WTC11 (cell line): ENCODE data around the gene MGRN1.

Source experiments
- CREB1 ChIP-seq: sonication (generic); formaldehyde crosslinking; IDR thresholded peaks from 2 replicates; pipeline ENCODE4 v1.8.0; 2023; ENCODE audit warnings: mild to moderate bottlenecking, missing genetic modification reagents
- GTF2I ChIP-seq: fragments of 250-450 bp; sonication (Bioruptor Pico); conservative IDR thresholded peaks from 2 replicates; pipeline ENCODE4 v1.4.0; 2021; ENCODE audit warnings: mild to moderate bottlenecking
- SMAD3 ChIP-seq: sonication (generic); formaldehyde crosslinking; IDR thresholded peaks from 2 replicates; pipeline ENCODE4 v1.8.0; 2022; ENCODE audit warnings: missing genetic modification reagents, mild to moderate bottlenecking, borderline replicate concordance
- SP1 ChIP-seq: sonication (generic); formaldehyde crosslinking; conservative IDR thresholded peaks from 2 replicates; pipeline ENCODE4 v1.8.1; 2022; ENCODE audit warnings: missing genetic modification reagents
- TCF7 ChIP-seq: sonication (generic); formaldehyde crosslinking; IDR thresholded peaks from 2 replicates; pipeline ENCODE4 v1.8.0; 2022; ENCODE audit warnings: mild to moderate bottlenecking, low read depth, missing genetic modification reagents, moderate library complexity
- ZNF263 ChIP-seq: sonication (generic); formaldehyde crosslinking; IDR thresholded peaks from 2 replicates; pipeline ENCODE4 v1.8.1; 2022; ENCODE audit warnings: low read depth, mild to moderate bottlenecking, moderate library complexity, missing genetic modification reagents
- TF ChIP-seq, protein P1 (sequence below): sonication (generic); formaldehyde crosslinking; IDR thresholded peaks from 2 replicates; pipeline ENCODE4 v1.8.1; 2023; ENCODE audit warnings: mild to moderate bottlenecking, moderate library complexity, missing genetic modification reagents
- TF ChIP-seq, protein P2 (sequence below): fragments of 250-450 bp; sonication (Bioruptor Pico); conservative IDR thresholded peaks from 2 replicates; pipeline ENCODE4 v1.9.0; 2021; ENCODE audit warnings: mild to moderate bottlenecking
- TF ChIP-seq, protein P3 (sequence below): fragments of 200-600 bp; IDR thresholded peaks from 2 replicates; pipeline ENCODE4 v1.8.0; 2022; ENCODE audit warnings: antibody characterized with exemption
- TF ChIP-seq, protein P4 (sequence below): fragments of 250-450 bp; sonication (Bioruptor Pico); IDR thresholded peaks from 2 replicates; pipeline ENCODE4 v1.9.0; 2021; ENCODE audit warnings: mild to moderate bottlenecking
- TF ChIP-seq, protein P5 (sequence below): sonication (generic); formaldehyde crosslinking; IDR thresholded peaks from 2 replicates; pipeline ENCODE4 v1.8.0; 2023; ENCODE audit warnings: missing genetic modification reagents
- TF ChIP-seq, protein P6 (sequence below): sonication (generic); formaldehyde crosslinking; IDR thresholded peaks from 2 replicates; pipeline ENCODE4 v1.8.1; 2022; ENCODE audit warnings: low read depth, missing genetic modification reagents, borderline replicate concordance

DNA sequence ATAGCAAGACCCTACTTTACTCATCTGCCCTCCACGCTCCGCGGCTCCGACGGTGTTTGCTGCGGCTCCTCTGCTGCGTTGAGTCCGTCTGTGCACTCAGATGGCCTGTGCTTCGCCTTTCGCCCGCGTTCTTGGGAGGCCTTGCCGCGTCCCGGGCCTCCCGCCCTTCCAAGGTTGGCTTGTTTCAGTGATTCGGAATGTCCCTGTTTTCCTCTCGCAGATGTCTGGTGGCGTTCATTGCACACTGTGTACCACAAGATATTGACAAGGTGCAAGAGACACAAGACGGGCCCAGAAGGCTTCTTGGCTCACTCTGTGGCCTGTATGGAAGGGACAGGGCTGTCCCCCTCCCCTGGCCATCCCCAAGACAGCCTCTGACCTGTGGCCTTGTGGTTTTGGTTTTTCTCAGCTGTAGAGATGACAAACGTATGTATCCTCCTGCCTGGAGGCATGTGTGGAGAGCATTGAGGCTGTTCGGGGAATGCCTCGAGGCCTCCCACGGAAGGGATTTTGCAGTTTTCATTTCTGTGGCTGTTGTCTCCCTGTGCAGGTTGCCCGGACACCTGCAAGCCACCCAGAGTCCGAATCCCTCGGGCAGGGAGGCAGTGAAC is 15.4 kb downstream of the MGRN1 start:
- TF ChIP-seq ZNF263 (no peak), TCF7 (no peak), GTF2I (CRISPR knock-in tag) (no peak), SP1 (CRISPR knock-in tag) (no peak), CREB1 (CRISPR knock-in tag) (no peak), SMAD3 (CRISPR knock-in tag) (no peak)
- TF ChIP-seq, protein P1, sequence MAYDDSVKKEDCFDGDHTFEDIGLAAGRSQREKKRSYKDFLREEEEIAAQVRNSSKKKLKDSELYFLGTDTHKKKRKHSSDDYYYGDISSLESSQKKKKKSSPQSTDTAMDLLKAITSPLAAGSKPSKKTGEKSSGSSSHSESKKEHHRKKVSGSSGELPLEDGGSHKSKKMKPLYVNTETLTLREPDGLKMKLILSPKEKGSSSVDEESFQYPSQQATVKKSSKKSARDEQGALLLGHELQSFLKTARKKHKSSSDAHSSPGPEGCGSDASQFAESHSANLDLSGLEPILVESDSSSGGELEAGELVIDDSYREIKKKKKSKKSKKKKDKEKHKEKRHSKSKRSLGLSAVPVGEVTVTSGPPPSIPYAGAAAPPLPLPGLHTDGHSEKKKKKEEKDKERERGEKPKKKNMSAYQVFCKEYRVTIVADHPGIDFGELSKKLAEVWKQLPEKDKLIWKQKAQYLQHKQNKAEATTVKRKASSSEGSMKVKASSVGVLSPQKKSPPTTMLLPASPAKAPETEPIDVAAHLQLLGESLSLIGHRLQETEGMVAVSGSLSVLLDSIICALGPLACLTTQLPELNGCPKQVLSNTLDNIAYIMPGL (CRISPR knock-in tag): no peak
- TF ChIP-seq, protein P2, sequence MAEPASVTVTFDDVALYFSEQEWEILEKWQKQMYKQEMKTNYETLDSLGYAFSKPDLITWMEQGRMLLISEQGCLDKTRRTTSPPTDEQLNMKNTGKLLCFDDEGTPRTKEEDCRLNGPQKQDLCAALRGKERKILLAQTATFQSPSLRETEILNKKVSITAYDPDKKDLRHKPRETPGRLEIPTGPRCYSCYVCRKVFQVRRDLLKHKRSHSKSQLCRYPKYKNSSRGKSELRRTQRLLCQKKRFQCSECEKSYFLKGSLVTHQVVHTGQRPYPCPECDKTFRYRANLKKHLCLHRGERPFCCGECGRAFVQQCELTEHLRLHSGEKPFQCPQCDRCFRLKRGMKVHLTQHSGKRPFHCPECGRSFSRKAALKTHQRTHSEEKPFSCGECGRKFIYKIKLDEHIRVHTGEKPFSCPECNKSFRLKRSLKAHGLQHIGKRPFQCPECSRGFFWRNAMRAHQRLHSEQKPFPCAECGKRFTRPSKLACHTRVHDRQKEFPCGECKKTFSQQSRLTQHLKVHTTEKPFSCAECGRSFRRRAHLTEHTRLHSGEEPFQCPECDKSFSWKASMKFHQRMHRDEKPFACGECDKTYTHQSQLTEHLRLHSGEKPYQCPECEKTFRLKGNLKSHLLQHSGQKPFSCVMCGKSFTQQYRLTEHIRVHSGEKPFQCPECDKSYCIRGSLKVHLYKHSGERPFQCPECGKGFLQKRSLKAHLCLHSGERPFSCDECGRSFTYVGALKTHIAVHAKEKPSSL: no peak
- TF ChIP-seq, protein P3, sequence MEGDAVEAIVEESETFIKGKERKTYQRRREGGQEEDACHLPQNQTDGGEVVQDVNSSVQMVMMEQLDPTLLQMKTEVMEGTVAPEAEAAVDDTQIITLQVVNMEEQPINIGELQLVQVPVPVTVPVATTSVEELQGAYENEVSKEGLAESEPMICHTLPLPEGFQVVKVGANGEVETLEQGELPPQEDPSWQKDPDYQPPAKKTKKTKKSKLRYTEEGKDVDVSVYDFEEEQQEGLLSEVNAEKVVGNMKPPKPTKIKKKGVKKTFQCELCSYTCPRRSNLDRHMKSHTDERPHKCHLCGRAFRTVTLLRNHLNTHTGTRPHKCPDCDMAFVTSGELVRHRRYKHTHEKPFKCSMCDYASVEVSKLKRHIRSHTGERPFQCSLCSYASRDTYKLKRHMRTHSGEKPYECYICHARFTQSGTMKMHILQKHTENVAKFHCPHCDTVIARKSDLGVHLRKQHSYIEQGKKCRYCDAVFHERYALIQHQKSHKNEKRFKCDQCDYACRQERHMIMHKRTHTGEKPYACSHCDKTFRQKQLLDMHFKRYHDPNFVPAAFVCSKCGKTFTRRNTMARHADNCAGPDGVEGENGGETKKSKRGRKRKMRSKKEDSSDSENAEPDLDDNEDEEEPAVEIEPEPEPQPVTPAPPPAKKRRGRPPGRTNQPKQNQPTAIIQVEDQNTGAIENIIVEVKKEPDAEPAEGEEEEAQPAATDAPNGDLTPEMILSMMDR: no peak
- TF ChIP-seq, protein P4, sequence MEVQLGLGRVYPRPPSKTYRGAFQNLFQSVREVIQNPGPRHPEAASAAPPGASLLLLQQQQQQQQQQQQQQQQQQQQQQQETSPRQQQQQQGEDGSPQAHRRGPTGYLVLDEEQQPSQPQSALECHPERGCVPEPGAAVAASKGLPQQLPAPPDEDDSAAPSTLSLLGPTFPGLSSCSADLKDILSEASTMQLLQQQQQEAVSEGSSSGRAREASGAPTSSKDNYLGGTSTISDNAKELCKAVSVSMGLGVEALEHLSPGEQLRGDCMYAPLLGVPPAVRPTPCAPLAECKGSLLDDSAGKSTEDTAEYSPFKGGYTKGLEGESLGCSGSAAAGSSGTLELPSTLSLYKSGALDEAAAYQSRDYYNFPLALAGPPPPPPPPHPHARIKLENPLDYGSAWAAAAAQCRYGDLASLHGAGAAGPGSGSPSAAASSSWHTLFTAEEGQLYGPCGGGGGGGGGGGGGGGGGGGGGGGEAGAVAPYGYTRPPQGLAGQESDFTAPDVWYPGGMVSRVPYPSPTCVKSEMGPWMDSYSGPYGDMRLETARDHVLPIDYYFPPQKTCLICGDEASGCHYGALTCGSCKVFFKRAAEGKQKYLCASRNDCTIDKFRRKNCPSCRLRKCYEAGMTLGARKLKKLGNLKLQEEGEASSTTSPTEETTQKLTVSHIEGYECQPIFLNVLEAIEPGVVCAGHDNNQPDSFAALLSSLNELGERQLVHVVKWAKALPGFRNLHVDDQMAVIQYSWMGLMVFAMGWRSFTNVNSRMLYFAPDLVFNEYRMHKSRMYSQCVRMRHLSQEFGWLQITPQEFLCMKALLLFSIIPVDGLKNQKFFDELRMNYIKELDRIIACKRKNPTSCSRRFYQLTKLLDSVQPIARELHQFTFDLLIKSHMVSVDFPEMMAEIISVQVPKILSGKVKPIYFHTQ: no peak
- TF ChIP-seq, protein P5, sequence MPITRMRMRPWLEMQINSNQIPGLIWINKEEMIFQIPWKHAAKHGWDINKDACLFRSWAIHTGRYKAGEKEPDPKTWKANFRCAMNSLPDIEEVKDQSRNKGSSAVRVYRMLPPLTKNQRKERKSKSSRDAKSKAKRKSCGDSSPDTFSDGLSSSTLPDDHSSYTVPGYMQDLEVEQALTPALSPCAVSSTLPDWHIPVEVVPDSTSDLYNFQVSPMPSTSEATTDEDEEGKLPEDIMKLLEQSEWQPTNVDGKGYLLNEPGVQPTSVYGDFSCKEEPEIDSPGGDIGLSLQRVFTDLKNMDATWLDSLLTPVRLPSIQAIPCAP: no peak
- TF ChIP-seq, protein P6, sequence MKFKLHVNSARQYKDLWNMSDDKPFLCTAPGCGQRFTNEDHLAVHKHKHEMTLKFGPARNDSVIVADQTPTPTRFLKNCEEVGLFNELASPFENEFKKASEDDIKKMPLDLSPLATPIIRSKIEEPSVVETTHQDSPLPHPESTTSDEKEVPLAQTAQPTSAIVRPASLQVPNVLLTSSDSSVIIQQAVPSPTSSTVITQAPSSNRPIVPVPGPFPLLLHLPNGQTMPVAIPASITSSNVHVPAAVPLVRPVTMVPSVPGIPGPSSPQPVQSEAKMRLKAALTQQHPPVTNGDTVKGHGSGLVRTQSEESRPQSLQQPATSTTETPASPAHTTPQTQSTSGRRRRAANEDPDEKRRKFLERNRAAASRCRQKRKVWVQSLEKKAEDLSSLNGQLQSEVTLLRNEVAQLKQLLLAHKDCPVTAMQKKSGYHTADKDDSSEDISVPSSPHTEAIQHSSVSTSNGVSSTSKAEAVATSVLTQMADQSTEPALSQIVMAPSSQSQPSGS: no peak
